Measurements from ENCODE around the gene CA9.

Gene CA9

GRCh38 chr9:35691757-35692301 lies 18.1 kb downstream of the CA9 start:
- DNase-seq = no peak

DNA sequence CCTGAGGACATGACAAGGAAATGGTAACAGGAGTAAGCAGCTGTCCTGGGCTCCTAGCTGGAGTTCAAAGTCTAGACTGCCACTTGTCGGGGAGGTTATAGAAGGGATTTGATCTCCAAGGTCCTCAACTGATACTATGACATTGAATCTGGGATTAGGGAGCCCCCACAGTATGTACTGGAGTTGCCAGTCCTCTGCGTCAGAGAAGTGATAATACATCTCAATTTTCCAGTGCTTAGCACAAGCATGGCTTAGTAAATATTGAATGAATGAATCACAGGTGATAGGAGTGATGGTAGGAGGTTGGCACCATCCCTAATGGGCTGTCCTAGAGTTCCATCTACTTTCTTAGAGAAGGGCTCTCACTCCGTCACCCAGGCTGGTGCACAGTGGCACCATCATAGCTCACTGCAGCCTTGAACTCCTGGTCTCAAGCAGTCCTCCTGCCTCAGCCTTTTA lies 22.2 kb downstream of the CA9 start:
- DNase-seq = no peak

DNA sequence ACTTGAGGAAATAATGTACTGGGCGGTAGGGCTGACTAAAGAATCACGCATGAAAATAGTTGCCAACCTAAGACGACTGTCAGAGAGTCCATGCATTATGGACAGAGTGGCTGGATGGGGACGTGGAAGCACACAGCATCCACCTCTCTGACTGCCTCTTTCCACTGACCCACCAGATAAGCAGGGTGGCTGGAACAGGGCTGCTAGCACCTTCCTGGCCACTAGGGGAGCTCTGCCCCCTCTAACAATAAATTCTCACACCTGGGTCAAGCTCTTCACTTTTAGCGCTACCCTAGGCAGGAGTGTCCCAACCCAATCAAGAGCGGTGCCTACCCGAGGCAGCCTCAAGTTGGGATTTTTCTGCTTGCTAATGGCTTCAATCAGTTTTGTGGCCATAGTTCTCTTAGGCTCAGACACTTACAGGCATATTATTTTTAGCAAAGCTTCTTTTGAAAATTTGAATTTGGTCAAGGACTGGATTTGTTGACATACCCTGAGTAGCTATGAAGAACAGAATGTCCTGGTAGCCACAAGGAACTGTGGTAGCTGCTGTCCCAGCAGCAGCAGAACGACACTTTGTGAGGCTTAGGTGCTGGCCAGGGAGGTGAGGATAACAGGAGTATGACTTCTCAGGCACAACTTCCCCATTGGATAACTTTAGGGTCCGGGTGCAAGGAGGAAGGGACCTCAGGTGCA lies 22.9 kb downstream of the CA9 start:
- peak; percentile 45 for DNase-seq

DNA sequence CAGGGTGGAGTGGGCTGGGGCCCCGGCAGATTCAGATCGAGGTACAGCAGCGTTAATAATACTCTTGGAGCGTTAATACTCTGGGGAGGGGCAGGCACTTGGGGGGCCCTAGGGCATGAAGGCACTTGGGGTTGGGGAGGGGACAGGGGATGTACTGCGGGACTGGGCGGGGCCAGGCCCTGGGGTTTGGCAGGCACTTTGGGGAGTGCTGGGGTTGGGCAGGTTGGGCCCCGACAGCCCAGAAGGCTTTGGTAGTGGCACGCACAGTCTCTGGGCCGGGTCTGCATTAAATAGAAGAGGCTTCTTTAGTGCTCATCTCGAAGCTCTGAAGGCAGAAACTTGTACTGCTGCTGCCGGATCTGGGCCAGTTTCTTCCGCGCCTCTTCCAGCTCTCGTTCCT lies 23.8 kb downstream of the CA9 start:
- DNase-seq = no peak

DNA sequence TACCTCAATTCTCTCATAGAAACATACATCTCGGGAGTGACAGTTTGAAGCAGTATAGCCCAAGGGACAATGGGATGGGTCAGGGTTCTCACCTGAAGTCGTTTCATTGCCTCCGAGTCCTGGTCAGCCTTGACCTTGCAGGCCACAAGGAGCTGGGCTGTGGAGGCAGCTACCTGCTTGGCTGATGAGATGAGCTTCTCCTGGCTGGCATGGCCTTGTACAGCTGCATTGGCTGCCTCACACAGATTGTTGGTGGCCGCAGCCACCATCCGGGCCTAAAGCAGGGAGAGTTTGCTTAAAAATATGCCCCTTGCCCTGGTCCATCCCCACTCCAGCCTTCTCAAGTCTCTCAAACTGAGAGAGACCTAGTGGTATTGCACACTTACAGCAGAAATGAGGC lies 24.5 kb downstream of the CA9 start:
- no peak for DNase-seq

GRCh38 chr9:35700031-35700430 lies 26.3 kb downstream of the CA9 start:
- DNase-seq = no peak

DNA sequence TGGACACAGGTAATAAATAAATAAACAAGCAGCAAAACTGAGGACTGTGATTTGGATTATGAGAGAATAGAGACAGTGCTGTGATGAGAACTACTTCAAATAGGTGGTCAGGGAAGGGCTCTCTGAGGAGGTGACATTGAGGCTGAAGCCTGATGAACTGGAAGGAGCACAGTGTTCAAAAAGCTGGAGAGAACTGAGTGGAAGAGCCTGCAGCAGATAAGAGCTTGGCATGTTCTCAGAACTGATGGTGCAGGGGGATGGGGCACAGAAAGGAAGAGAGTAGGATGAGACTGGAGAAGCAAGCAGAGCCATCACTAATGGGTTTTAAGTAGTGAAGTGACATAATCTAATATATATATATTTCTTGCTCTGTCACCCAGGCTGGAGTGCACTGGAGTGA lies 27.2 kb downstream of the CA9 start:
- no peak for DNase-seq

GRCh38 chr9:35702696-35703095 lies 29.0 kb downstream of the CA9 start:
- no peak for DNase-seq

DNA sequence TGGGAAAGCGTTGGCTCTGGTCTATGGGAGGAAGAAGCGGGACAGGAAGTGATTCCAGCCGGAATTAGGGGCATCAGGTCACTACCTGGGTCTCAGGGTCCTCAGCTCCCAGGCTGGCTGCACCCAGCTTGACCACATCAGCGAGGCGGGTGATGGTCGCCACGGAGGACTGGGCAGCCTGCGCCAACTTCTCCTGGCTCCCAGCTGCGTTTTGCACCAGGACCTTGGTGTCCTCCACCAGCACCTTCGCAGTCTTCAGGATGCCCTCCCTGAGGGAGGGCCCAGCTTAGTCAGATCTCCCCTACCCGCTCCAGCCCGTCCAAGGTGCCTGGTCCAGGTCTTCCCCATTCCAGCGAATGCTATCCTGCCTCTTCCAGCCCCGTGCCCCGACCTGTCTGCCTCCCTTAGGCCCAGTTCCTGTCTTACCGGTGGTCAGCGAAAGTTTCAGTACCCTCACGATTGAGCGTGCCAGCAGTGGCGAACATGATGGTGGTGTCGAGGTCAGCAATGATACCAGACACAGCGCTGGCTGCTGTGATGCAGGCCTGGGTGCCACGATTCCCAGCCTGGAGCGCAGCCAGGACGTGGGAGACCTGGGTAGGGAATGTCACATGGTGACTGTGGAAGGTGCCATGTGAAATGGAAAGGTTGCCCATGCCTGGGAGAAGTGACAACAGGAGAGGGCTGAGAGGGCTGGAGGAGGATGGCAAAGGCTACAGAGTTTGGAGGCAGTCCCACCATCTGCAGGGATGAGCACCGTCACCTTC lies 30.4 kb downstream of the CA9 start:
- no peak for DNase-seq

DNA sequence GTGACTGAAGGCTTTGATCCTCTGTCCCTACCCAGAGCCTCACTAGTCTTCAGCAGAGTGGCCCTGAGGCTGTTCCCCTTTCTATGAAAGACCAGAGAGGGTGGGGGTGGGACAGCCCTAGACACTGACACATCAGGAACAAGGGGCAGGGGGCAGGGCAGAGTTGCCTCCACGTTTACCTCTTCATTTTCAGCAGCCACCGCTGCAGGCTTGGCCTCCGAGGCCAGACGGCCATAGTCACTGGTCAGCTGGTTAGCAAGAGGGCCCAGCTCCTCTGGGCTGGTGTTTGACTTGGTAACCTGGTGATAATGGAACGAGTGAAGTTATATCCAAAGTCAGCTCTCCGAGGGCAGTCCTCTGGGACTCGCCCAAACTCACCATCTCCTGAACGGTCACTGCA lies 31.6 kb downstream of the CA9 start:
- no peak for DNase-seq

DNA sequence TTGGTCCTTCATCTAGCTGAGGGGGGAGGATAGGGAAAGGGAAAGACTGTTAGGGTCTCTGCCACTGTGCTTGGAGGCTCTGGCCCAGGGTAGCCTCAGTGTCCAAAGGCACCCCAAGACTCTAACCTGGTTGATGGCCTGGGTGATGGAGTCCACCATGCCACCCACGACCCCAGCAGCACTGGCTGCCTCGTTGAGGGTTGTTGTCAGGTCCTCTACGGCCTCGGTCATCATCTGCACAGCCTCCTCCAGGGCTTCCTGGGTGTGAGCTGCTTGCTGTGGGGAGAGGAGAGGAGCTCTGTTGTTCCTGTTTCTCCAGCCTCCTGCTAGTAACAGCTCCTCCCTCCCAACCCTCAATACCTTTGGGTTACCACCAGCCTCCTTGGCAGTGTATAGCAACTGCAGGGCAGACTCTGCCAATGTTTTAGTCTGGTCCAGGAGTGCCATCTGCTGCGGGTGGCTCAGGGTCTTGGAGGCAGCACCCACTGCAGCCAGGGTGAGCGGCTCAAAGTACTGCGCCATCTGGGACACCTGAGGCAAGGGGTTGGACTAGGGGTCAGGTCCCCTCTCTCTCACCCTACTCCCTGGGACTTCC lies 32.2 kb downstream of the CA9 start:
- no peak for DNase-seq

GRCh38 chr9:35706951-35707350 lies 33.2 kb downstream of the CA9 start:
- no peak for DNase-seq

- DNase-seq = no peak
These were observed 34.4 kb downstream of the CA9 start for GRCh38 chr9:35708146-35708545.

- DNase-seq = no peak
These were observed 37.2 kb downstream of the CA9 start for GRCh38 chr9:35710818-35711500.

- no peak for DNase-seq
These were observed 38.0 kb downstream of the CA9 start for GRCh38 chr9:35711501-35712428.

DNA sequence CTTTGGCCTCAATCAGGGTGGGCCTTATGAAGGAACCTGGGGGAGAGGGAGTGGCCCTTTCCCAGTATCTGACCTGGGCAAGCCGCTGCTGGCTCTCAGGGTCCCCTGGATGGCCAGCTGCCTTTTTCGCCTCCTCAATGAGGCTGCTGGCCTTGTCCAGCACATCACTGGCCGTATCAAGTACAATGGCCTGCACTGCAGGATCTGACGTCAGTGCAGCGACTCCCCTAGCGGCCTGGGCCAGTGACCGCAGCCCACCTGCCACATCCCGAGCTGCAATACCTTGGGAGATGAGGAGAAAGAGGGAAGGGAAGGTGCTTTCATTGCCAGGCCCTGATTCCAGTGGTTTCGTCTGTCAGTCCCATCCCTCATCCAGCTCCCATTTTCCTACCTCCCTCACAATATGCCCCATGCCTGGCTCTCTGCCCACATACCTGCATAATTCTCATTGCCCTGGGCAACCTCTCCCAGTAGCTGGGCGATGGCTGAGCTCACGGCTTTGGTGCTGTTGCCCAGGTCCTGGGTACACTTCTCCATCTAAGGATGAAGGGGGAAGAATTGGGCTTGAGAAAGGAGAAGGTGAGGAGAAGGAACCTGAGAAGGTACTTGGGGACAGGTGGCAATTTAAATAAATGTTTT lies 39.2 kb downstream of the CA9 start:
- no peak for DNase-seq

DNA sequence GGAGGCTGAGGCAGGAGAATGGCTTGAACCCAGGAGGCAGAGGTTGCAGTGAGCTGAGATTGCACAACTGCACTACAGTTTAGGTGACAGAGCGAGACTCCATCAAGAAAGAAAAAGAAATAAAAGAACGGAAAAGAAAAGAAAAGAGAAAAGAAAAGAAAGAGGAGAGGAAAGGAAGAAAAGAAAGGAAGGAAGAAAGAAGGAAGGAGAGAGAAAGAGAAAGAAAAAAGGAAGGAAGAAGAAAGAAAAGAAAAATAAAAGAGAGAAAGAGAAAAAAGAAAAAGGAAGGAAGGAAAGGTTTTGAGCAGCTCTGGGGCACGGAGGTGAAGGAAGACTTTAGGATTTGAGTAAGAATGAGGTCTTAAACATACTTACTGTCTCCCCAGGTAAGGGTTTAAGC lies 39.9 kb downstream of the CA9 start:
- DNase-seq = no peak

DNA sequence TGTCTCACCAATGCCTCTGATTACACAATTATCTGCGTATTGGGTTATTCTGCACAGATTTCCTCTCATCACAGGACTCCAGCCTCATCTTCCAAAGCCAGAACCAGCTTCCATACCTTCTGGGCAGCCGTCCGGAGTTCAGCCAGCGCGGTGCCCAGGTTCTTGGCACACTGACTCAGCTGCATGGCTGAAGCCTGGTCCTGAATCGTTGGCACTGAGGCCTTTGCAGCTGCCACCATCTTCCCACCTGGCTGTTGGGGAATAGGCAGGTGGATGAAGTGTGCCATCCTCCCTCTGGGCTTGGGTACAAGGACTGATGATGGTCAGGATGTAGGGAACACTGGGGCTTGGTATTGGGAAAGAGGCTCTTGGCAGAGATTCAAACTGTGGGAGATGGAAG lies 40.4 kb downstream of the CA9 start:
- DNase-seq = no peak

DNA sequence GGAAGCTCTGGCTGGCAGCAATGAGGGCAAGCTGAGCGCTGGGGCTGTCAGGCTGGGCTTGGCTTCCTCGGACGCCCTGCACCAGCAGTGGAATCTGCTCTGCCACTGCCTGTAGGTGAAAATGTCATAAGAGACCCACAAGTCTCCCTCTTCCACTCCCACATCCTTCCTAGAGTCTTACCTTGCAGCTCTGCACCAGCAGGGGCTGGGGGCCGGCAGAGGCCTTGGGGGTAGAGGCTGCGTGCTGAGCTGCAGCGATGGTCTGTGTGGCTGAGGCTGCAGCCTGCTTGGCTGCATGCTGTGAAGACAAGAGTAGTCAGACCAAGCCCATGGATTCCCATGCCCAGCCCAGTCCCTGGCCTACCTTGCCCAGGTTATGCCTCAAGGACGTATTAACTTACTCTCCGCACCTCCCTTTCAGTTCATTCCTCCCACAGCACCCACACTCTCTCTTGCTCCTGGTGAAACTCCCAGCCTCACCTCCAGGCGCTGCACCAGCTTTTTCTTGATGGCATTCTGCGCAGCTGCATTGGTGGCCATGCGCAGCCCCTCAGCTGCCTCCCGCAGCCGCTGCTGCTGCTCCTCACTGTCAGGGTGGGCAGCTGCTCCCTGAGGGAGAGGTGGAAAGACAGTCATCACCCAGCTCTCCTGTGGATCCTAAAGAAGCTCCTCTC lies 41.0 kb downstream of the CA9 start:
- no peak for DNase-seq

- no peak for DNase-seq
These were observed 42.5 kb downstream of the CA9 start for GRCh38 chr9:35716230-35716629.
